HepG2 (cell line): Measurements from ENCODE around the gene DPH3. TPM values are rescaled to one million over a fixed set of nuclear protein-coding genes. Genes with fewer than 3 reads are reported as not detected.

Experiments used
- ARNT ChIP-seq: fragments of 450-650 bp; IDR thresholded peaks from 2 replicates; pipeline ENCODE4 v1.6.1; 2017
- BHLHE40 ChIP-seq: IDR thresholded peaks from 2 replicates; pipeline ENCODE4 v1.6.1; 2011; ENCODE audit warnings: low read length, improper control_type of control experiment
- CBFB ChIP-seq: sonication (generic); formaldehyde crosslinking; IDR thresholded peaks from 2 replicates; pipeline ENCODE4 v1.4.0; 2020; ENCODE audit warnings: missing genetic modification reagents
- DZIP1 ChIP-seq: sonication (generic); formaldehyde crosslinking; IDR thresholded peaks from 2 replicates; pipeline ENCODE4 v1.5.0; 2020; ENCODE audit warnings: mild to moderate bottlenecking, missing genetic modification reagents
- GATAD2A ChIP-seq: IDR thresholded peaks from 2 replicates; pipeline ENCODE4 v1.6.1; 2016
- GTF3A ChIP-seq: sonication (generic); formaldehyde crosslinking; conservative IDR thresholded peaks from 2 replicates; pipeline ENCODE4 v1.4.0; 2020; ENCODE audit warnings: mild to moderate bottlenecking, missing genetic modification reagents
- HDAC2 ChIP-seq: sonication (generic); formaldehyde crosslinking; IDR thresholded peaks from 2 replicates; pipeline ENCODE4 v1.4.0; 2020; ENCODE audit warnings: missing genetic modification reagents
- HNRNPH1 ChIP-seq: fragments of 200-400 bp; formaldehyde crosslinking; optimal IDR thresholded peaks from 2 replicates; pipeline ENCODE3; 2017; ENCODE audit warnings: mild to moderate bottlenecking, low read depth, low read length
- MED13 ChIP-seq: sonication (generic); formaldehyde crosslinking; IDR thresholded peaks from 2 replicates; pipeline ENCODE4 v1.5.0; 2020; ENCODE audit warnings: missing genetic modification reagents
- MTA1 ChIP-seq: sonication (generic); formaldehyde crosslinking; IDR thresholded peaks from 2 replicates; pipeline ENCODE4 v1.4.0; 2020; ENCODE audit warnings: missing genetic modification reagents, mild to moderate bottlenecking, borderline replicate concordance
- PAX8 ChIP-seq: sonication (generic); formaldehyde crosslinking; IDR thresholded peaks from 2 replicates; pipeline ENCODE4 v1.8.0; 2022; ENCODE audit warnings: mild to moderate bottlenecking, missing genetic modification reagents, borderline replicate concordance
- PAXIP1 ChIP-seq: sonication (generic); formaldehyde crosslinking; conservative IDR thresholded peaks from 2 replicates; pipeline ENCODE4 v1.4.0; 2020; ENCODE audit warnings: mild to moderate bottlenecking, missing genetic modification reagents, moderate library complexity
- PTBP1 ChIP-seq: fragments of 200-400 bp; formaldehyde crosslinking; IDR thresholded peaks from 2 replicates; pipeline ENCODE4 v1.6.1; 2018; ENCODE audit warnings: low read length, low read depth; ENCODE audit not compliant: poor library complexity, severe bottlenecking
- SMAD9 ChIP-seq: sonication (generic); formaldehyde crosslinking; IDR thresholded peaks from 2 replicates; pipeline ENCODE4 v1.5.1; 2020; ENCODE audit warnings: mild to moderate bottlenecking, missing genetic modification reagents
- SMYD3 ChIP-seq: sonication (generic); formaldehyde crosslinking; IDR thresholded peaks from 2 replicates; pipeline ENCODE4 v1.8.1; 2023; ENCODE audit warnings: mild to moderate bottlenecking, missing genetic modification reagents
- TIGD3 ChIP-seq: sonication (generic); formaldehyde crosslinking; IDR thresholded peaks from 2 replicates; pipeline ENCODE4 v1.5.1; 2020; ENCODE audit warnings: mild to moderate bottlenecking, missing genetic modification reagents, borderline replicate concordance
- XBP1 ChIP-seq: sonication (generic); formaldehyde crosslinking; IDR thresholded peaks from 2 replicates; pipeline ENCODE4 v1.5.0; 2020; ENCODE audit warnings: missing genetic modification reagents
- ZEB1 ChIP-seq: IDR thresholded peaks from 2 replicates; pipeline ENCODE4 v1.6.1; 2012; ENCODE audit warnings: mild to moderate bottlenecking, low read depth, inconsistent platforms; ENCODE audit not compliant: insufficient replicate concordance
- ZNF263 ChIP-seq: sonication (generic); formaldehyde crosslinking; IDR thresholded peaks from 2 replicates; pipeline ENCODE4 v1.4.0; 2020; ENCODE audit warnings: missing genetic modification reagents
- ZNF292 ChIP-seq: sonication (generic); formaldehyde crosslinking; IDR thresholded peaks from 2 replicates; pipeline ENCODE4 v1.8.1; 2022; ENCODE audit warnings: mild to moderate bottlenecking, low read depth, missing genetic modification reagents, borderline replicate concordance
- ZNF30 ChIP-seq: sonication (generic); formaldehyde crosslinking; IDR thresholded peaks from 2 replicates; pipeline ENCODE4 v1.5.0; 2020; ENCODE audit warnings: mild to moderate bottlenecking, missing genetic modification reagents
- ZNF589 ChIP-seq: sonication (generic); formaldehyde crosslinking; conservative IDR thresholded peaks from 2 replicates; pipeline ENCODE4 v1.8.0; 2022; ENCODE audit warnings: mild to moderate bottlenecking, moderate library complexity, missing genetic modification reagents
- ZSCAN31 ChIP-seq: sonication (generic); formaldehyde crosslinking; IDR thresholded peaks from 2 replicates; pipeline ENCODE4 v1.5.0; 2020; ENCODE audit warnings: low read depth, mild to moderate bottlenecking, missing genetic modification reagents
- polyA plus RNA-seq, 8 experiments: library from polyadenylated mRNA; depleted of rRNA in 3 of 8; stranded (reverse) in 7 of 8; unstranded in 1 of 8; fragments of >200 nt; fragmentation: Illumina TruSeq in 4 of 8; extraction: Trizol in 4 of 8; gene quantifications; 2 replicates each; pipeline versions ENCODE4 v1.2.1 to v1.2.3, GENCODE V29; 2011 to 2016; ENCODE audit warnings: low read depth in 4 of 8, missing spikeins in 1 of 8, mixed read lengths in 1 of 8; ENCODE audit not compliant: insufficient read depth in 1 of 8
- total RNA-seq, 5 experiments: library from RNA; depleted of rRNA; stranded (reverse); fragments of >200 nt; fragmentation: Illumina TruSeq; extraction: Trizol; gene quantifications; 2 replicates each; pipeline ENCODE4 v1.2.3, GENCODE V29; 2016; ENCODE audit warnings: low read depth in 1 of 5

Gene DPH3
- total and polyA plus RNA-seq, 2 of the 13 experiments (the other 11 are each of a cell fraction or from before 2014, with no cell fraction given) = 18.3 to 21.6 TPM

- no peak for TF ChIP-seq DZIP1 (CRISPR knock-in tag)
- TF ChIP-seq ZEB1 = no peak
- TF ChIP-seq ZNF30 (CRISPR knock-in tag) = no peak
- TF ChIP-seq ARNT = no peak
- TF ChIP-seq PTBP1 = no peak
- no peak for TF ChIP-seq MED13 (CRISPR knock-in tag)
- TF ChIP-seq CBFB (CRISPR knock-in tag) = no peak
- TF ChIP-seq SMYD3 (CRISPR knock-in tag) = peak; percentile 69; the same call in 1 of the 2 replicates
- no peak for TF ChIP-seq ZNF292 (CRISPR knock-in tag)
- TF ChIP-seq HDAC2 = peak; percentile 38; the same call in 1 of the 2 replicates
- TF ChIP-seq ZSCAN31 (CRISPR knock-in tag) = no peak
- TF ChIP-seq PAXIP1 (CRISPR knock-in tag) = no peak
- TF ChIP-seq GATAD2A (CRISPR knock-in tag) = peak; percentile 34; the same call in 1 of the 2 replicates
- no peak for TF ChIP-seq MTA1 (CRISPR knock-in tag)
- no peak for TF ChIP-seq GTF3A (CRISPR knock-in tag)
- no peak for TF ChIP-seq SMAD9 (CRISPR knock-in tag)
- no peak for TF ChIP-seq XBP1
- TF ChIP-seq HNRNPH1 = no peak
- no peak for TF ChIP-seq PAX8 (CRISPR knock-in tag)
- no peak for TF ChIP-seq BHLHE40
- TF ChIP-seq ZNF263 = no peak
- TF ChIP-seq TIGD3 (CRISPR knock-in tag) = no peak
- TF ChIP-seq ZNF589 (CRISPR knock-in tag) = no peak
These were observed 17.3 kb downstream of the DPH3 start (continued) for GRCh38 chr3:16247282-16248061.
